Heart left ventricle (tissue), 13 donors: ENCODE results near the gene PTCD1.

Source experiments
- POLR2A ChIP-seq, 2 donors: fragments of 450-650 bp; IDR thresholded peaks; one replicate each; pipeline ENCODE4 v1.6.1; 2017; ENCODE audit warnings: antibody characterized with exemption in 2 of 2, mild to moderate bottlenecking in 2 of 2, moderate library complexity in 2 of 2
- TF ChIP-seq, protein P1 (sequence below), 12 donors: fragments of 200-600 bp; sonication (generic) in 4 of 12; IDR thresholded peaks; one replicate each; pipeline versions ENCODE4 v1.5.0 to v1.8.0; 2018 to 2022; ENCODE audit warnings: antibody characterized with exemption in 12 of 12, mild to moderate bottlenecking in 5 of 12
- donor health status: ischemic (EF 13 %, LVEDD 7.1; RV severe dilation, severe dysfunction).
- donor health status: DM: no; HTN: yes; CAD: no.
- donor health status: DM: no; HTN: no; CAD: no.
- donor health status: ischemic (EF 25% LVEDD 6.9; RV normal size, moderate dysfunction).
- donor health status: ischemic (EF 25% LVEDD 5.7; RV mildly dilated, moderate dysfunction).
- donor health status: ischemic (EF 35%, LVEDD 5.7; RV mildly dilated, moderate dysfunction).
- donor health status: nonischemic (EF 11% LVEDD 7.7; RV severe dilation, severe dysfunction).
- donor health status: DM: yes; HTN: yes; CAD: no.
- donor health status: PGD.
- donor health status: ischemic (EF 29% LVEDD 5.4; RV normal size, mild dysfunction).
- donor health status: nonischemic (EF 23%, LVEDD 6.1; RV moderate dilation, normal function).

GRCh38 chr7:99398891-99399445, 39.6 kb downstream of the PTCD1 start:
- TF ChIP-seq, protein P1, sequence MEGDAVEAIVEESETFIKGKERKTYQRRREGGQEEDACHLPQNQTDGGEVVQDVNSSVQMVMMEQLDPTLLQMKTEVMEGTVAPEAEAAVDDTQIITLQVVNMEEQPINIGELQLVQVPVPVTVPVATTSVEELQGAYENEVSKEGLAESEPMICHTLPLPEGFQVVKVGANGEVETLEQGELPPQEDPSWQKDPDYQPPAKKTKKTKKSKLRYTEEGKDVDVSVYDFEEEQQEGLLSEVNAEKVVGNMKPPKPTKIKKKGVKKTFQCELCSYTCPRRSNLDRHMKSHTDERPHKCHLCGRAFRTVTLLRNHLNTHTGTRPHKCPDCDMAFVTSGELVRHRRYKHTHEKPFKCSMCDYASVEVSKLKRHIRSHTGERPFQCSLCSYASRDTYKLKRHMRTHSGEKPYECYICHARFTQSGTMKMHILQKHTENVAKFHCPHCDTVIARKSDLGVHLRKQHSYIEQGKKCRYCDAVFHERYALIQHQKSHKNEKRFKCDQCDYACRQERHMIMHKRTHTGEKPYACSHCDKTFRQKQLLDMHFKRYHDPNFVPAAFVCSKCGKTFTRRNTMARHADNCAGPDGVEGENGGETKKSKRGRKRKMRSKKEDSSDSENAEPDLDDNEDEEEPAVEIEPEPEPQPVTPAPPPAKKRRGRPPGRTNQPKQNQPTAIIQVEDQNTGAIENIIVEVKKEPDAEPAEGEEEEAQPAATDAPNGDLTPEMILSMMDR (IDR thresholded peaks at IDR 0.05), result no peak
- TF ChIP-seq POLR2A (IDR thresholded peaks at IDR 0.05), result no peak
